HG02938 (cell line): ENCODE measurements around the gene GNG7.
"Not testable (repeated sequence)": the region's sequence is repeated elsewhere in the genome, so short reads cannot be mapped to it uniquely, and the experiment has no call there.

Experiments used
- ATAC-seq: cut with Tn5 transposase; IDR thresholded peaks from one replicate; pipeline ENCODE4 v1.9.1; 2021; ENCODE audit warnings: mild to moderate bottlenecking, moderate library complexity; ENCODE audit not compliant: unreplicated experiment

Gene GNG7

GRCh38 chr19:2646866-2647535 lies 55.5 kb downstream of the GNG7 start:
- ATAC-seq = no peak

GRCh38 chr19:2645826-2646225 lies 56.7 kb downstream of the GNG7 start:
- no peak for ATAC-seq

GRCh38 chr19:2643123-2643737 lies 59.3 kb downstream of the GNG7 start:
- not testable (repeated sequence) for ATAC-seq

GRCh38 chr19:2641332-2641698 lies 61.2 kb downstream of the GNG7 start:
- ATAC-seq = no peak

- no peak for ATAC-seq
These were observed 61.7 kb downstream of the GNG7 start for GRCh38 chr19:2640563-2641331.

GRCh38 chr19:2639999-2640398 lies 62.5 kb downstream of the GNG7 start:
- no peak for ATAC-seq

- ATAC-seq = no peak
These were observed 64.0 kb downstream of the GNG7 start for GRCh38 chr19:2638417-2638940.

DNA sequence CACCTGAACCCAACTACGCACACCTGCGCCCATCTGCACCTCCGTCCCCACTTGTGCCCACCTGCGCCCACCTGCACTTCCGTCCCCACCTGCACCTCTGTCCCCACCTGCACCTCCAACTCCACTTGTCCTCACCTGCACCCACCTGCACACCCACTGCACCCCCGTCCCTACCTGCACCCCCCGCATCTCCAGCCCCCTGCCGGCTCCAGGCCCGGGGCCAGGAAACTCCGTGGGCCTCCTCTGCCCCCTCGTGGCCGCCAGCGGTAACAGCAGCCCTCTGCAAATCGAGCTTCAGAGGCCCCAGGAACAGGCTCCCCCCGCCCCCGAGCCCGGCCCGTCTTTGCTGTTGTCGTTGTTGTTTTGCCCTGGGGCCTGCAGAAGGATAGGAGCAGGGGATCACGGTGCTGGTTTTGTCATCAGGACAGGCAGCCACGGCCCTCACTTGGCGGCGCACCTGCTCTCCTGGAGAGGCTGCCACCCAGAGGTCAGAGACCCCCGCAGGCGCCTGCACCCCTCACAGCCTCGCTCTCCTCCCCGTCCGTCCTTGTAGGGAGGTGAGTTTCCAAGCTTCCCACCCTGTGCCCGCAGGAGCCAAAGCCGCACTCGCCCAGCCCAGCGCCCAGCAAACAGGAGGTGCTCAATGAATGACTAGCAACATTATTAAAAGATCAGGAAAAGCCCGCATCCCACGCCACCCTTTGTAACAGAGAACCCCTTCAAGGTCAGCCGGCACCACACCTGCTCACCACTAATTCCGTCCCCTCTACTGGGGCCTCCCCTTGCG lies 65.4 kb downstream of the GNG7 start:
- no peak for ATAC-seq

- no peak for ATAC-seq
These were observed 66.2 kb downstream of the GNG7 start for GRCh38 chr19:2636141-2636896.

GRCh38 chr19:2634960-2635359 lies 67.5 kb downstream of the GNG7 start:
- no peak for ATAC-seq

DNA sequence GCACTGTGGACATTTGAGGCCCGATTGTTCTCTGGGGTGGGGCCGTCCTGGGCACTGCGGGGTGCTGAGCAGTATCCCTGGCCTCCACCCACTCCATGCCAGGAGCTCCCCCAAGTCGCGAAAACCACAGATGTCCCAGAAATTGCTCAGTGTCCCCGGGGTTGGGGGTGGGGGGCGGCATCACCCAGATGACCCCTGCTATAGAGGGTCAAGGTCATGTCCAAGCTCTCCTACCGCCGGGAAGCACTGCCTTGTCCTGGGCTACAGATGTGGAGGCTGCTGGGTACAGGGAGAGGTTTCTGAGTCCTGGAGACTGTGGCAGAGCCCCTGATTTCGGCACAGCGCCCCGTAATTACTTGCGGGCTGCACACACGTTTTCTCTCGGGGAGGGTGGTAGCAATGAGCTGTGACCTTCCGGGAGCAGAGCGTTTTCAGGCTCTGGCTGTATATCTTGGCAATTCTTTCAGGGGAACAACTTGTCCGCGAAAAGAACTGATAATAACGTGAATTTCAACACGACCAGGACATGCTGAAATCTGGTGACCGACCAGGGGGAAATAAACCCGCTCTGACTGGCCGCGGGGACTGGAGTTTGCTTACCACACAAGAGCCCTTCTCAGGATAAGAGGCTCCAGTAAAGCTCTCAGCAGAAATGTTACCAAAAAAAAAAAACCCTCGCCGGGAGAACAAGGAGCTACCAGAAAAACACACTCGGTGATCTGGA lies 68.1 kb downstream of the GNG7 start:
- ATAC-seq = no peak

GRCh38 chr19:2633693-2634075 lies 68.8 kb downstream of the GNG7 start:
- ATAC-seq = no peak

DNA sequence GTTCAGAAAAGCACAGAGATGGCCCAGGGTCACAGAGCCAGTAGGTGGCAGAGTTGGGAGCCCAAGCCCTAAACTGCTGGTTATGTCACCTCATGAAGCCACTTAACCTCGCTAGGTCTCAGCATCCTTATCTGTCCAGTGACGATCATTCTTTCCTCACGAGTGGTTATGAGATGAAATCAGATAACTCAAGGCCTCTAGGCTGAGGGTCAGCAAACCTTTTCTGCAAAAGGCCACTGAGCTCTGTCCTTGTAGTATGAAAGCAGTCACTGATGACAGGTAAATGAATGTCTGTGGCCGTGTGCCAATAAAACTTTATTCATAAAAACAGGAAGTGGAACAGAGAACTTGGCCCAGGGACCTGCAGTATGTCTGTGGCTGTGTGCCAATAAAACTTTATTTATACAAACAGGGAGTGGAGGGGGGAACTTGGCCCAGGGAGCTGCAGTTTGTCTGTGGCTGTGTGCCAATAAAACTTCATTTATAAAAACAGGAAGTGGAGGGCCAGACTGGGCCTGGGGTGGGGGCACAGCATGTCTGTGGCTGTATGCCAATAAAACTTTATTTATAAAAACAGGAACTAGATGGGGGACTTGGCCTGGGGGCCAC lies 71.2 kb downstream of the GNG7 start:
- no peak for ATAC-seq

GRCh38 chr19:2630352-2631001 lies 72.0 kb downstream of the GNG7 start:
- no peak for ATAC-seq

DNA sequence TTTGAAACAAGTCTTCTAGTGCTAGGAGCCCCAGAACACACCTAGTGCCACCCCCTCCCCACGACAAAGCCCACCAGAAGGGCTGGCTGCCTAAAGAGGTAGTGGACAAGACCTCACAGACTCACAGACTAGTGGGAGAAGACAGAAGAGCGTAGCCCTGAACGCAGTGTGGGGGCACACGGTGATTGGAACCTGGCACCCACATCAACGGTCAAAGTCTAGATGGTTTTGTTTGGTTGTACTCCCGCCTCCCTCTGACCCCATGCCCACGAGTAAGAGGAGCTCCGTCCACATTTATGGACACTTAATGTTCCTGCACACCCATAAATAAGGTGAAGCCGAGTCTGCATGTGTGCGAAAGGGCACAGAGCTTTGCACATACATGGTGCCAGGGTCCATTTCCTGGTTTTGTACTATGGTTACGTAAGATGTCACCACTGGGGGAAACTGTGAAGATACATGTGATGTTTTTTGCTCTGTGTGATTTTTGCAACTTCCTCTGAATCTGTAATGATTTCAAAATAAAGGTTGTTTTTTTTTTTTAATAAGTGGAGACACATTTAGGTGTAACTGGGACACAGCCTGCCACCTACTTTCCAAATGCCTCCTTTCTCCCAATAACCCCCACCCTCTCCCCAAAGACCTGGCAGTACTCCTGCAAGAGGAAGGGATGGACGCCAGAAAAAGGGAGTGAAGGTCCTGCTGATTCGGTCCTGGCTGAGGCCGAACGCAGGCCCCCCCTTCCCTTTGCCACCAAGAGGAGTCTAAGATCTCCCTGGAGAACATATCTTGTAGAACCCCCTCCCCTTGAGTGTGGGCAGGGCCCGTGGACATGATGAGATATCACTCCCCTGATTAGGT lies 72.8 kb downstream of the GNG7 start:
- no peak for ATAC-seq

DNA sequence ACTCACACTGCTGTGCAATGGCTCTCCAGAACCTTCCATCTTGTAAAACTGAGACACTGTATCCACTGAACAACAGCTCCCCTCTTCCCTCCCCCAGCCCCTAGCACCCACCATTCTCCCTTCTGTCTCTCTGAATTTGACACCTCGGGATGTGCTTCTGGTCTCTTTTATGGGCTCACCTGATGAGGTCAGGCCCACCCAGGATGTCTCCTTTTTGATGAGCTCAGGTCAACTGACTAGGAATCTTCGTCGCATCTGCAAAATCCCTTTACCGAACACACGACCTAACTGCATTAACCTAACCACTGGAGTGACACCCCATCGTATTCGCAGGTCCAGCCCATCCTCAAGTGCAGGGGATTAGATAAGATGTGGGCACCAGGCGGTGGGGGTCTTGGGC lies 73.9 kb downstream of the GNG7 start:
- ATAC-seq = no peak

DNA sequence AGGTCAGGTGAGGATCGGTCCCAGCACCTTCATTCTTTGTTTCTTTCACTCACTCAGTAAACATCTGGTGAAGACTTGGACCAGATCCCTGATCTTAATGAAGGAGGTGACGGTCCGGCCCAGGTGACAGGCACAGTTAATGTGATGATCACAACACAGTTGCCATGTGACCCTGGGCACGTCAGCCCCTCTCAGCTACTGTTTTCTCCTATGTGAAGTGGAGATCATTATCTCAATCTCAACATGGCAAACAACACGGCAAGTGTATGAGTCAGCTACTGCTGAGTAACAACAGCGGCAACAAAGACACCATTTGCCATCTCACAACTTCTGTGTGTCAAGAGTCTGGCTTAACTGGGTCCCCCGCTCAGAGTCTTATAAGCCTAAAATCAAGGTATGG lies 74.6 kb downstream of the GNG7 start:
- ATAC-seq = no peak

DNA sequence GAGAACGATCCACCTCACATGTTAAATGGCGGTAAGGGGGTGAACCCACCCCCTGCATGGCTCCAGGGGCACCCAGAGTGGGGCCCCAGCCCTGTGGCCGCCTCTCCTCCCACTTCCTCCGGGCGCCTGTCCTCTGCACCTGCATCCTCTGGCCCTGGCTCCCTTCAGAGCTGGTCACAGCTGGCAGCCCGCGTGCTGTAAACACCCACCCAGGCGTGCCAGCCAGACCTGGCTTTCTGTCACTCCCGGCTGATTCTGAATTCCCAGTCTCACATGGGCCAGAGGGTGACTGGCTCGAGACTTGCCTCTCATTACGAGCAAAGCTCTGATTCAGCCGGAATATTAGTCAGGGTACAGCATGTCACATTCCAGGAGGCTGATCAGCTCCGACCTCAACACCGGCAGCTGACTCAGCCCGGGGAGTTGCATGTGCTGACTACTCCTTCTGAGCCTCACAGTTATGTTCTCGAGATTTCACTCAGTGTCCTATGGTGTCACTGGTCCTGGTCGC lies 75.1 kb downstream of the GNG7 start:
- no peak for ATAC-seq
